G401.6 (cell line): ENCODE results near the gene ITGB6.

Source experiments
- FAIRE-seq: peaks from 2 replicates; lab custom pipeline; 2012; peaks lifted over from hg19 to GRCh38; lab: Jason Lieb, UNC

The ITGB6 gene, protein sequence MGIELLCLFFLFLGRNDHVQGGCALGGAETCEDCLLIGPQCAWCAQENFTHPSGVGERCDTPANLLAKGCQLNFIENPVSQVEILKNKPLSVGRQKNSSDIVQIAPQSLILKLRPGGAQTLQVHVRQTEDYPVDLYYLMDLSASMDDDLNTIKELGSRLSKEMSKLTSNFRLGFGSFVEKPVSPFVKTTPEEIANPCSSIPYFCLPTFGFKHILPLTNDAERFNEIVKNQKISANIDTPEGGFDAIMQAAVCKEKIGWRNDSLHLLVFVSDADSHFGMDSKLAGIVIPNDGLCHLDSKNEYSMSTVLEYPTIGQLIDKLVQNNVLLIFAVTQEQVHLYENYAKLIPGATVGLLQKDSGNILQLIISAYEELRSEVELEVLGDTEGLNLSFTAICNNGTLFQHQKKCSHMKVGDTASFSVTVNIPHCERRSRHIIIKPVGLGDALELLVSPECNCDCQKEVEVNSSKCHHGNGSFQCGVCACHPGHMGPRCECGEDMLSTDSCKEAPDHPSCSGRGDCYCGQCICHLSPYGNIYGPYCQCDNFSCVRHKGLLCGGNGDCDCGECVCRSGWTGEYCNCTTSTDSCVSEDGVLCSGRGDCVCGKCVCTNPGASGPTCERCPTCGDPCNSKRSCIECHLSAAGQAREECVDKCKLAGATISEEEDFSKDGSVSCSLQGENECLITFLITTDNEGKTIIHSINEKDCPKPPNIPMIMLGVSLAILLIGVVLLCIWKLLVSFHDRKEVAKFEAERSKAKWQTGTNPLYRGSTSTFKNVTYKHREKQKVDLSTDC

DNA sequence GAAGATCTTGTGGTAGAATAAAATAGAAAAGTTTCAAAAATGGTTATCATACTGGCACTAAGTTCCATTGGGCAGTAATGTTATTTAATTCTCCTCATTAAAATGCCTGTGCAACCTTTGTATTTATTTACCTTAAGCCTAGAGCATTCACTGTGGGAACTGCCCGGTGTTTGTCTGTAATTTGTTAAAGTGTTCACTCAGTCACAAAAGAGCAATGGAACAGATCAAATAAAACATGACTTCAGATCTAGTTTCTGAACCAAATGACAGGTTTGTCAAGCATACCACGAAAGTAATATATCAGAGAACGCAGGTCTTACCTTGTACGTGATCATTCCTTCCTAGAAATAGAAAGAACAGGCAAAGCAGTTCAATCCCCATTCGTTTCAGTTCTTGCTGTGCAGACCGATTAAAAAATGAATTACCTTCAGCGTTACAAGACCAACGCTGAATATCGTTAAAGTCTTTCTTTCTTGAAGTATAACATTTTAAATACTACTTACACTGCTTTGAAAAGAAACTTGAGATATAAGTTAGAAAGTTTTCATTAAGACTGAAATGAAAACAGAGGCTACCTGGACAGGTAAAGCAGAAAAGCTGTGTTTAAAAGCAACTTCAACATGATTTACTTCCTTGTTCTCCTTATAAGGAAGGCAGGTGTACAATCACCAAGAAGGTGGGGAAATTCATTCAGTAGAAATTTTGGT lies at the start of gene ITGB6:
TSS of gene ITGB6 (minus strand) at position 590 of the 707 bp plus-strand sequence. CDS start at position 381, 209 bp downstream.
- FAIRE-seq, result no peak

DNA sequence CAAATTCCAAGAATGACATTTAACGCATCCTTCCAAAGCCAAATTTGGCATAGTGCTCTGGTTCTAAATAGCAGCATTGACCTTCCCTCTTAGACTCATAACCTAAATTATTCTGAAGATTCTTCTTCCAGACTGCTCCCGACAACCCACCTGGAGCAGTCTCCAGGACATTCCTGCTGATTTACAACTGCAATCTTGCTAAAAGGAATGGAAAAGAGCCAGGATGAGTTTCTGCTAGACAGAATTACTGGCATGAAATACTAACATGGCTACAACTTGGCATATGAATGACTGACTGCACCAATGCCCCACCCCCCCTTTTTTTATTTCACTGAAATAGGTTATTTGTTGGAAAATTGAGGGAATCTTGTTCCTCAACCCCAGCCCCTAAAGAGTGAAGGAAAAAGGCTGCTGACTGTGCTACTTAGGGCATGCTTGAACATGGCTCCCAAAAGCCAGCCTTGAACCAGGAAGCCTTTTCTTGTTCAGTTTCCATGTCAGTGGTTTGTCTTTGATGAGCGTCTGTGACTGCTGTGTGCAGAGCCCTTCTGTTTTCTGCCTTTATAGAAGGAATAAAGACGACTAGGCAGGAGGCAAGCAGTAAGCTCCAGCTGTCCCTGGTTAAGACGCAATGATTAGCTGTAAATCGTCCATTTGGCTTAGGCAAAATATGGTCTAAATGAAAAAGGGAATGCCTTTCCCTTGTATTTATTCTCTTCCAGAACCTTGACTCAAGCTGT lies 47.4 kb upstream of the ITGB6 start:
- FAIRE-seq, result no peak

DNA sequence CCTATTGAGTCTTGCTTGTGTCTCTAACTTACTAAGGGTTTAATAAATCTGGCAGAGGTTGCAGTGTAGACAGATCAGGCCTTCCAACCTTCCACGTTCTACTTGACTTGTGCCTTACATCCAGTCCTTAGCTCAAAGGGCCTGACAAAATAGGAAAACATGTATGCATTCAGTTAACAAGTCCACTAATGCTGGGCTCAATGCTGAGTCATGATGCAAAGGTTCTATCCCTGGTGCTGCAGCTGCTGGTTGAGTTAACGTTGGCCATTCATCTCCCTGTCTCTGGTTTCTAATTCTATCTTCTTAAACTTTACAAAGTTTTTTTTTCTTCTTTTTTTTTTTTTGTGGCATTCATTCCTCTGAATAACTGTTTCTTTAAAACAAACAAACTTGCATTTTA lies 46.3 kb upstream of the ITGB6 start:
- FAIRE-seq, result no peak

DNA sequence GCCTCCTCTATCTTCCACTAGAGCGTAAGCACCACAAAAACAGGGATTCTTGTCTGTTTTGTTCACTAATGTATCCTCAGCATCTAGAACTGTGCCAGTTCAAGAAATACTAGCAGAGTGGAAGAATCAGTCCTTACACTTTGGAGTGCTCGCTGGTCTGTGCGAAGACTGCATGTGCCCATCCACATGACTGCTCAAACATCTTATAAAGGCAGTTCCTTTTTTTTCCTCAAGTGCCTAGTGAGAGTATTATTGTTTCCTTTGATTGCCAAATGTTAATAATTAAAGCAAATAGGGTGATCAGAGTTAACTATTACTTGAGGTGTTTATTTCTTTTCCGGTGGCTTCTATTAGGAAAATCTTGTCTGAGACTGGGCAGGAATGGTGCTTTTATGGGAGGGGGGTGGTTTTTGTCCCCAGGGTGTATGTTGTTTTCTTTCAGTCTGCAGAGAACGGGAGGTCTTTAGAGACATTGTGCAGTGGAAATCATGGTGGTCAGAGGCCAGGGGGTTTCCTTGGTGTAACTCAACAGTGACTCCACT lies 45.6 kb upstream of the ITGB6 start:
- no peak for FAIRE-seq

DNA sequence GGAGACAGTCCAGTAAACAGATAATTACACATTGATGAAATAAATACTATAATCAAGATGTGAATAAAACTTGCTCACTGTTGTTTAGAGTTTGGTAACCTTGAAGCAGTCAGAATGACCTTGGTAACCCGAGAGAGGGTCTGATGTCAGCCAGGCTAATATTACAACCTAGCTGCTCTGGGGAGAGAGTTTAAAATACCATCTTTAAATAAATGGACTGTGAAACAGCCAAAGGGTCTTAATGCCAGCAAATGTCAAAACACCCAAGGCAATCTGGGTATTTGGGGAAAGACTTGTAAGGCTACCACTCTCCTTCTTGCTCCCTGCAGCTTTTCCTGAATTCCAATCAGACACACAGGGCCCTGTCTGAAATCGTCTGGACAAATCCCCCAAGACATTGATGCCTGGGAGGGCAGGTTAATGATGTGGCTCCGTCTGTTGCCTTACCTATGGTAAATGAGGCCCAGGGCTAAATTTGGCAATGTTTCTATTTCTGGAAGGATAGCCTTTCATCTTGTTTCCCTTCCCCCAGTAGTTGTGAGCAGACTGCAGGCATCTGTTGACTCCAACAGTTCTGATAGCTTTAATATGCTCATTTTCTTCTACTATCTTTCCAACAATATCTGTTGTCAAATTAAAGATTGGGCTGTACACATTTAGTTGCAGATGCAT lies 43.0 kb upstream of the ITGB6 start:
- no peak for FAIRE-seq

DNA sequence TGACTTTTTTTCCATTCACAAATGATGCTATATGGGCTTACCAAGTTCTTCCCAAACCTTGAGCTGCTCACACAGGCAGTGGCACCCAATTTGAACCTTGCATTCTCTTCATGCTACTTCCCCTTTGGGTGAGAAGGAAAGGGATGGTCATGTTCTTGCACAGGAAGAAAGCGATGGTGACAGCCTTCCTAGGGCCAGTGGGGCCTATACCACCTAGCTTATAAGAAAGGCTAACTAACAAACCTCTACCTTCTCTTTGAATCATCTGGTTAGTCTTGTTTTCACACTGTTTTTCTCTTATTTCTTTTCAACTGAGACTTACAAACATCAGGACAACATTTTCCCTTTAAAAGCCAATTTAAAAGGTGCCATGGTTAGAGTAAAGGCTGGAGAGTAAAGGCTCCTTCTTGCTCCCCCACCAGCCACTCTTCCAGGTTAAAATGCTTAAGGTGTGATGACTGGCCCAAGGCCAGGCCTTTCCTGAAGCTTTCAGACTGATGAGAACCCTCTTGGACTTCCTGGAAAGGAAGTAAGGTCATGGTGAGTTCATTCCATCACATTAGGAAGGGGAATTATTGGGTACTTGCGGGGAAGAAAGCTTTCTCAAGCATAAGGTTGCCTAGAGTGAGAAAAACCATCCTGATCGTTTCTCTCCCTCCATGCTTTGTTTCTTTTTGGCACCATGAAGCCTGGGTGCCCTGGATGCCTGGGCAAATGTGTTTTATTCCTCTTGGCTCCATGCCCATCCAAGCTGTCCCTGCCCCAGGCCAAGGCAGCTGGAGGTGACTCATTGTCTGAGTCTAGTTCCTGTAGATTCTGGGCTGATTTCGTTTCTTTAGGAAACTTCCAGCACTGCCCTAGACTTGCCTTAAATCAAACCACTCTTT lies 41.4 kb upstream of the ITGB6 start:
- no peak for FAIRE-seq

DNA sequence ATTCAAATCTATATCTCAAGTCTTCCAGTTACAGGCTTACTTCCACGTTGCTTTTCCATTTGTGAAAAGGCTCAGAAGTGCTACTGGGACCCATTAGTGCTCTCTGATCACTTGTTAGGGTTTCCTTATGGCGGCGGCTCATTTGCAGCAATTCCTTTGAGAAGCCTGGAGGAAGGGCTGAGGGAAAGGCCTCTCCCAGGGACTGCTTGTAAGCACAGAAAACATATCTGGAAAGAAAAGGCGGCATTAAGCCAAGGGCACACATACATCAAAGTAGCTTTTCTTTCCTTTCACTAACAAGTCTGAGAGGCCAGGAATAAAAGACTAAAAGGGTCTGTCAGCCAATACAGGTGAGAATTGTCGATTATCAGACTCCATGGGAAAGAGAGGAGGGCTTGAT lies 39.4 kb upstream of the ITGB6 start:
- FAIRE-seq, result no peak

DNA sequence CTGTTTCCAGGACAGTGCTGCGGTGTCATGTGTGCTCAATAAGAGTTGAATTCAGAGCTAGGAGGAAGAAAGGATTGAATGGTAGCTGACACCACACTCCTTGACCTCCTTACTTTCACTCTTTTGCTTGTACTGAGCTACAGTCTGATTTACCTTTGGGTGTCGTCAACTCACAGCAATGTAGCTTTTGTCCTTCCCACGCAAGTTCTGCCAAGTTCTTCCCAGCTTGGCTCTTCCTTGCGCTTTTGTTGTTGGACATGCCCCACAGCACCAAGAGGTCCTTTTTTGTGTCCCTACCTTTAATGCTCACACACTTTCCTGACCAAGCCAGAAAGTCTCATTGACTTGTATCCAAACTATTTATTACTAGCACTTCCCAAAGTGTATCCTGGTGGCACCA lies 38.3 kb upstream of the ITGB6 start:
- no peak for FAIRE-seq

DNA sequence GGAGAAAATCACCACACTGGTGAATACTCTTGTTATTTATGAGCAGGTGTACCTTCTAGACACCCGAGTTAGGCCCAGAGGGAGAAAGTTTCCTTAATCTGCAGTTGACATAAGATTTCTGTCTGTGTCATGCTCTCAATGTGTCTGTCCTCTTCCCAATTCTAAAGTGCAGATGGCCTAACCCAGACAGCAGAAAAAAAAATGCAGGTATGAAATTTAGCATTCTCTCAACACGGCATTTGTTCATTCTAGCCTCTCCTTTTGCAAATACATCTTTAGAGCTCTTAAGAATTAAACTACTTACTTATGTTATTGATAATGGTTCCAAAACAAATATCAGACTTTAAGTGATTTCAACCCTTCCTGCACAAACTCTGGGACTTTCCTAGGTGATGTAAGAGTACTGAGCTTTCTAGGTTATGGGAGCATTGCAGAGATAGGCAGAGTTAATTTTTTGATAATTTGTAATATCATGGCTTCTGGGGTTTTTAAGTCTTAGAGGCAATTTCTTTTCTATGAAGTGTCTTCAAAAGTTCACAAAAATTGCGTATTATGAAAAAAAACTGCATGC lies 32.9 kb upstream of the ITGB6 start:
- no peak for FAIRE-seq

DNA sequence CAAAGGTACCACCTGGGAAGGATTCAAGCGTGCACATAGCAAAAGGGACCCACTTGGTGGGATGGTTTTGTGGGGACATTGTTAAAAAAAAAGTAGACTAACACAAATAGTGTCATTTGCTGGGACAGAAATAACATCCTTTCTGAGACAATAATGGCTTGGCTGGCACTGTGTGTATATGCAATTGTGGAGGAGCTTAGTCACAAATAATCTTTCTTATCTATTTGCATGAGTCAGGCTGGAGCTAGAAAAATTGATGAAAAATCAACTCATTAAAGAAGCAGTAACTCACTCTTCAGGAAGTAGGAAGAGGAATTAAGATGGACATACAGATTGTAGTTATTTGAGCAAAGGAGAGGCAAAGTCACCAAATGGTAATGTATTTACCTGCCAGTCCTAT lies 29.5 kb upstream of the ITGB6 start:
- peak; percentile 95 for FAIRE-seq

DNA sequence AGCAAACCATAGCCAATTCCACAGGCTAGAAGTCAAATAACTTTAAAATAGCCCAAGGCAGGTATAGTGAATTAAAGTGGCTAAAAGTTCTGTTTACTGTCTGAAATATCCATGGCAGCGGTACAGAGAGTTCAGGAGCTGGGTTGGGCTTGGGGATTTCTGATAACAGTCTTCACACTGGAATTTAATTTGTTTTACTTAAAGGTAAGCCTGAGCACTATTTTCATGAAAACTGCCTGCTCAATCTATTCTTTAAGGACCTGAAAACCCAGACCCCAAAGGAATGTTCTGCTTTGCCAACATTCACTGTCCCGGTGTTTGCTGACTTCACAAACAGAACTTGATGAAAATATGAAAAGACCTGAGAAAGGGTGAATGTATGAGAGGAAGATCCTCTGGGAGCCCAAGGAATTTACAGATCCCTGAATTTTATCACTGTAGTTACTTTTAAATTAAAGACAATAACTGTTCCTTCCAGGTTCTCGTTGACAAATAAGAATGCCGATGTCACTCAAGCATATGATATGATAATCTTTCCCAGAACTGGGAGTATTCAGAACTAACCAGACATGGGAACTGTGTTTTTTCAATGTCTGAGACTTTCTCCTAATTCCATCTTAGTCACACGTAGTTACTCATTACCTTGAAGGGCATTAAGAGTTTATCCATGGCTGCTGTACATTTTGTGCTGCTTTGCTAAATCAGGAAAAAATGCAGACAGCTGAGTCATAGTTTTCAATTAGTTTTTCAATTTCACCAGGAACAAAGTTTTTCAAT lies 28.3 kb upstream of the ITGB6 start:
- FAIRE-seq, result peak; percentile 98

DNA sequence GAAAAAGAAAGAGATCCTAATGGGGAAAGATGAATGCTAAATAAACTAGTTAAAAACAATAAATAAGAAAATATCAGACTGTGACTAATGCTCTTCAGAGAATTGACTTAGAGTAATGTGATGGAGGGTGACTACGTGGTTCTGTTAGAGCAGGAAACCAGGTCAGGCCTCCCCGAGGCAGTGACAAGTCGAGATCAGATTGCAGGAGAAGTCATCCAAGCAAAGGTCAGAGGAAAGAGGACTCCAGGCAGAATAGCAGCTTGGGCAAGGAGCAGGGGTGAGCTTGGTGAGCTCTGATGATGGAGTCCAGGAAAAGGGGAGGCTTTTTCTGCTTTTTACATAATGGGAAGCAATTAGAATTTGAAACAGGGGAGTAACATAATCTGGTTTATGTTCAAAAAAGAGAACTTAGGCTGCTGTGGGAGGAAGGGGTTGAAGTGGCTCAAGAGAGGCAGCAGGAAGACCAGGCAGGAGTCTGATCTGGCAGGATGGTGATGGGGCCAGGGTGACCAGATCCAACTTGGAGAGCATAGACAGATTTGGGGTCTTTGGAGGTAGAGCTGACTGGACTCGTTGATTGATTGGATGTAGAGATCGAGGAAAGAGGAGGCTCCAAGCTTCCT lies 27.3 kb upstream of the ITGB6 start:
- peak; percentile 93 for FAIRE-seq

DNA sequence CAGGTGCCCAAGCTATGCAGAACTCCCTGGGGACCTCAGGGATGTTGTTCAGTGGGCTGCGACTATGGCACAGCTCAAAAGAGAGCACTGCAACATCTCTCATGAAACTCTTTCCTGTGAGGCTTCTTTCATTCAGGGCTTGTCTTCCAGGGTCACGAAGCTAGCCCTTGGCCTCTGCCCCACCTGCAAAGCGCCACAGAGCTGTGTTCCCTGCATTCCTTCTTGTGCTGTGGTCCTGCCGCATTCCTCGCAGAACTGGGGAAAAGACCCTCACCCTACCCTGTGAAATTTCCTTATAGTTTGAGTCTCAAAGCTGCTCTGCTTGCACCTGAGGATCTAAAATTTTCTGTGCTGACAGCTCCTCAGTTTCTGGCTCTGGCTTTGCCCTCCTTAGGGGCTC lies 26.3 kb upstream of the ITGB6 start:
- FAIRE-seq, result no peak

DNA sequence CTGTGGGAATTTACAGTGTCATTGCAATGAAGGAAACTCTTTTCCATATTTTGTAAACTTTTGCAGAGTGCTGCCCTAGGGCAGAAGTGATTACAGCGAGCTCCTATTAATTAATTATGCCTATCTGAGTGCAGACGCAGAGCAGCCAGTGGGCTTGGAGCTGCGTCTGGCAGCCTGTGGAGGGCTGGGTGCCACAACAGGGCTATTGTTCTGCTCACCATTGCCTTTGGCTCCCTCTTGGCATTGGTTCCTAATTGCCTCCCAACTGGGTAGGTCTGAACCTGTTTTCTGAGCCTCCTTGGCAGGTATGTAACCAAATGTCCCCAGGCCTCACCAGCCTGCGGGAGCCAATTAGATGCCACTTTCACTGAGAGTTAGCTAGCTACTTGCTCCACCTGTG lies 25.6 kb upstream of the ITGB6 start:
- FAIRE-seq, result no peak

DNA sequence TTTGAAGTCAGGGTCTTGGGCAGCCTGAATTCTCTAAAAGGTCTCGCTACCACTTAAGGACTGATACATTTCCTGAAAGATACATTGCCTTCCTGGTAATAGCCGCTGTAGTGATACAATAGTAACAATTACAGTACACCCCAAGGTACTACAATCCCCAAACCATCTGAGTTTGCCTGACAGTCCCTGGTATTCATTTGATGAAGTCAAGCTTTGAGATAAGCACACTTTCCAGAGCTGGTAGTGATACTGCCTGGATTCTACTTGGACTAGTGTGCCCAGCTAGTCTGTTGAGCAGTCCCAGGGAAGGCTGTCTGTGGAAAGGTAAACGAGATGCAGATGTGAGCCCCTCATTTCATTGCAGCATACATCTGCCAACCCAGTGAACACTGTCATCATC lies 24.4 kb upstream of the ITGB6 start:
- FAIRE-seq, result no peak

DNA sequence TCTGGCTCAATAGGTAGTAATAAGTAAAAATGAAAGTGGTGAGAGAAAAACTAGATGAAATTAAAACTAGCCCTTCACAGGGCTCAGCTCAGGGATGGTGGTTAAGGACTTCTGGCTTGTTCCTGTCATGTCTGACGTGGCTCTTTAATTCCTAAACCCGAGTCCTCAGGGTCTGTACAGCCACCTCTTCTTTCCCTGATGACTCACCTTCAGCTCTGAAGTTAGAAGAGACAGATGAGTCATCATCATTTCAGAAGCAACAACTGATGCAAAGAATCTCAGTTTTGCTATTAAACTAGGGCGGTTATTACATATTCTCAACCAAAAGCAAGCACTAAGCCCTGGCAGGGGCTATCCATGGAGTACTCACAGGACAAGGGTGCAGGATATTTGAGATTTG lies 24.0 kb upstream of the ITGB6 start:
- FAIRE-seq, result peak; percentile 95

DNA sequence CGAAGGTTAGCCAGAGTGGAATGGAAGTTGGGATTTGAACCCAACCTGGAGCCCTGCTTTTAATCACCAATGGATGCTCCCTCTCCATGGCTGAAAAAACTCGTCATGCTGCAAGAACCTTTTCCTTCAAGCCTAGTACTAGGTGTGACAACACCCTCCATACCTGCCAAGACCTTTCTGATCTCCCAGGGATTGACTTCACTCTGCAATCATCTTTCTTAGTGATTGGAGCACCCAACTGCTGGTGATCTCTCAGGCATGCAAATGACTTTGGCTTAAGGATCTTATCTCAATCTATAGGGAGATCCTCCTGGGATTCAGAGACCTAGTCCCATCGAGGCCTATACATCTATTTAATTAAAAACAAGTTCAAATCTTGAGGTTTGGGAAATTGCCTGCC lies 23.5 kb upstream of the ITGB6 start:
- FAIRE-seq, result no peak

DNA sequence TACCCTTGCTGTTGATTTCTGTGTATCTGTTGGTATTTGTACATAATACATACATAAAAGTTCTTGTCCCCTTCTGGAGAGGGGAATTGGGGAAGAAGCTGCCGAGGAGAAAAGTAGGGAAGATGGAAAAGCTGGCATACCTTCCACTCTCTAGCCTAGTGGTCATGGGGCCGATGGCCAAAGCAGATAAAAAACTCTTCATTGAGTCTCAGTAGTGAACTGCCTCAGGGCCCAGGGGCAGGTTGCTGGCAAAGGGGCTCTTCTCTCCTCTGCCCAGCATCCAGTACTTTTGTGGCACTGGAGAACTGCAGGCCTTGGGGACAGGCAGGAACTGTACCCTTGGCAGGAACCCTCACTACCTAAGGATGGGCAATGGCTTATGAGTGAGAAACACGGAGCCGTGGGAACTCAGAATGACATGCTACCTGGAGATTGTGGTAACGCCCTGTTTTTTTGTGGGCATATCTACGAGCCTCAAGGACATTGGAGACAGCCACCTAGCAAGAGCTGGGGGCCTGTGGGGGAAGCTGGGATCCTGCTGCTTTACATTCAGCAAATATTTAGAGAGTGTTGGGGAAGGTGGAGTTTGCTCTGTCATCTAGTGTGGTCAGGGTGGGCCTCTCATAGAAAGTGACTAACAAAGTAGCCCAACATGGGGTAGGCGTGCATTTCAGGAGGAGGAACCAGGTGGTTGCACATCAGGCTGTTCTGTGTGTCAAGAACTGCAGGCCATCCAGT lies 22.6 kb upstream of the ITGB6 start:
- peak; percentile 52 for FAIRE-seq
